HEK293 (cell line): ENCODE results near the gene MOB4.
"Not testable (repeated sequence)": the region's sequence is repeated elsewhere in the genome, so short reads cannot be mapped to it uniquely, and the experiment has no call there.

Experiments
- CTCF ChIA-PET: fragments of 350-600 bp; formaldehyde crosslinking; extraction: SDS; loops from one replicate; lab custom pipeline; 2021; ENCODE audit warnings: antibody characterized with exemption; lab: Yijun Ruan, JAX
- POLR2A ChIA-PET: fragments of 300-600 bp; formaldehyde crosslinking; extraction: SDS; loops from one replicate; lab custom pipeline; 2020; ENCODE audit warnings: antibody characterized with exemption, inconsistent platforms; lab: Yijun Ruan, JAX
- H3K27ac ChIP-seq: fragments of 200-500 bp; sonication (Bioruptor generic); 2 replicates; pipeline ENCODE4 v1.5.1; 2014; ENCODE audit warnings: low read depth, low read length, control low read depth, inconsistent platforms; ENCODE audit errors: extremely low read depth
- H3K36me3 ChIP-seq, 2 experiments: fragments of 200-500 bp in 1 of 2; sonication (Bioruptor generic) in 1 of 2; 1 replicate in 1 of 2; 2 replicates in 1 of 2; pipeline ENCODE4 v1.5.1; 2014 to 2017; ENCODE audit warnings: inconsistent platforms in 2 of 2, low read length in 2 of 2; ENCODE audit not compliant: control insufficient read depth in 2 of 2, insufficient read depth in 1 of 2
- H3K4me1 ChIP-seq: fragments of 200-500 bp; sonication (Bioruptor generic); 2 replicates; pipeline ENCODE4 v1.5.1; 2014; ENCODE audit warnings: mild to moderate bottlenecking, low read length, inconsistent platforms; ENCODE audit not compliant: control insufficient read depth, insufficient read depth
- H3K4me3 ChIP-seq: 2 replicates; pipeline ENCODE4 v1.5.1; 2011; ENCODE audit warnings: low read depth, mild to moderate bottlenecking, control low read depth, low read length, moderate library complexity
- H3K9me3 ChIP-seq: fragments of 200-500 bp; sonication (Bioruptor generic); 2 replicates; pipeline ENCODE4 v1.5.1; 2014; ENCODE audit warnings: low read depth, low read length, inconsistent platforms; ENCODE audit not compliant: control insufficient read depth, insufficient read depth
- GLIS1 ChIP-seq: fragments of 450-650 bp; formaldehyde crosslinking; IDR thresholded peaks from 2 replicates; pipeline ENCODE4 v1.5.1; 2016; ENCODE audit warnings: missing biosample characterization, missing genetic modification characterization
- HOXD13 ChIP-seq: sonication (generic); formaldehyde crosslinking; IDR thresholded peaks from 2 replicates; pipeline ENCODE4 v1.8.0; 2022; ENCODE audit warnings: missing genetic modification reagents, borderline replicate concordance
- KLF1 ChIP-seq: fragments of 450-650 bp; formaldehyde crosslinking; IDR thresholded peaks from 2 replicates; pipeline ENCODE4 v1.5.1; 2016; ENCODE audit warnings: missing biosample characterization, missing genetic modification characterization
- KLF16 ChIP-seq: fragments of 450-650 bp; formaldehyde crosslinking; IDR thresholded peaks from 2 replicates; pipeline ENCODE4 v1.5.1; 2017; ENCODE audit warnings: missing biosample characterization, missing genetic modification characterization
- MEIS1 ChIP-seq: sonication (generic); formaldehyde crosslinking; IDR thresholded peaks from 2 replicates; pipeline ENCODE4 v1.8.1; 2022; ENCODE audit warnings: missing genetic modification reagents, mild to moderate bottlenecking, borderline replicate concordance
- PRDM4 ChIP-seq: fragments of 450-650 bp; formaldehyde crosslinking; IDR thresholded peaks from 2 replicates; pipeline ENCODE4 v1.5.1; 2017; ENCODE audit warnings: missing biosample characterization, missing genetic modification characterization
- REPIN1 ChIP-seq: fragments of 450-650 bp; formaldehyde crosslinking; IDR thresholded peaks from 2 replicates; pipeline ENCODE4 v1.5.1; 2017; ENCODE audit warnings: missing biosample characterization, missing genetic modification characterization, low read depth
- REST ChIP-seq: fragments of 450-650 bp; formaldehyde crosslinking; IDR thresholded peaks from 2 replicates; pipeline ENCODE4 v1.5.1; 2016; ENCODE audit warnings: missing biosample characterization, missing genetic modification characterization
- ZBTB44 ChIP-seq: fragments of 450-650 bp; IDR thresholded peaks from 2 replicates; pipeline ENCODE4 v1.5.1; 2018; ENCODE audit warnings: missing biosample characterization, mild to moderate bottlenecking, missing genetic modification characterization
- ZNF121 ChIP-seq: fragments of 450-650 bp; formaldehyde crosslinking; IDR thresholded peaks from 2 replicates; pipeline ENCODE4 v1.5.1; 2016; ENCODE audit warnings: missing biosample characterization, missing genetic modification characterization
- ZNF138 ChIP-seq: fragments of 450-650 bp; formaldehyde crosslinking; IDR thresholded peaks from 2 replicates; pipeline ENCODE4 v1.5.1; 2016; ENCODE audit warnings: missing biosample characterization, missing genetic modification characterization, borderline replicate concordance
- ZNF148 ChIP-seq: fragments of 450-650 bp; formaldehyde crosslinking; IDR thresholded peaks from 2 replicates; pipeline ENCODE4 v1.5.0; 2017; ENCODE audit warnings: missing biosample characterization, missing genetic modification characterization, borderline replicate concordance
- ZNF16 ChIP-seq: fragments of 450-650 bp; formaldehyde crosslinking; IDR thresholded peaks from 2 replicates; pipeline ENCODE4 v1.5.1; 2016; ENCODE audit warnings: low read depth, missing biosample characterization, missing genetic modification characterization
- ZNF426 ChIP-seq: fragments of 450-650 bp; formaldehyde crosslinking; IDR thresholded peaks from 2 replicates; pipeline ENCODE4 v1.5.1; 2017; ENCODE audit warnings: missing biosample characterization, missing genetic modification characterization, mild to moderate bottlenecking, inconsistent platforms, moderate library complexity
- ZNF473 ChIP-seq: fragments of 450-650 bp; formaldehyde crosslinking; IDR thresholded peaks from 2 replicates; pipeline ENCODE4 v1.5.1; 2017; ENCODE audit warnings: missing biosample characterization, missing genetic modification characterization
- ZNF677 ChIP-seq: fragments of 450-650 bp; IDR thresholded peaks from 2 replicates; pipeline ENCODE4 v1.5.0; 2018; ENCODE audit warnings: missing biosample characterization, mild to moderate bottlenecking, missing genetic modification characterization, moderate library complexity

MOB4 gene

GRCh38 chr2:197577446-197577845, 61.6 kb downstream of the MOB4 start (continued):
- TF ChIP-seq ZNF148 (no peak), PRDM4 (tag by site-specific recombination) (no peak), REPIN1 (tag by site-specific recombination) (no peak)

- CTCF ChIA-PET, H3K27ac ChIP-seq, H3K9me3 ChIP-seq, H3K4me1 ChIP-seq, POLR2A ChIA-PET, H3K36me3 ChIP-seq, H3K4me3 ChIP-seq: not testable (repeated sequence)
Measured at GRCh38 chr2:197578294-197578693, 62.4 kb downstream of the MOB4 start.

- CTCF ChIA-PET, H3K27ac ChIP-seq, H3K4me1 ChIP-seq, H3K4me3 ChIP-seq, POLR2A ChIA-PET, H3K36me3 ChIP-seq, H3K9me3 ChIP-seq: not testable (repeated sequence)
Measured at GRCh38 chr2:197580166-197580565, 64.3 kb downstream of the MOB4 start.

GRCh38 chr2:197587255-197587654, 71.4 kb downstream of the MOB4 start:
- CTCF ChIA-PET, H3K4me3 ChIP-seq, H3K9me3 ChIP-seq, H3K4me1 ChIP-seq, H3K27ac ChIP-seq, POLR2A ChIA-PET, H3K36me3 ChIP-seq: not testable (repeated sequence)

- H3K4me3 ChIP-seq, result no peak overlapping the region
- H3K4me1 ChIP-seq, result no peaks in the 10 kb centered on the region
- H3K27ac ChIP-seq, result no peak overlapping the region
- no peaks in the 10 kb centered on the region for H3K9me3 ChIP-seq
- no peaks in the 10 kb centered on the region for H3K36me3 ChIP-seq
- ChIA-PET POLR2A (no interaction called here), CTCF (no interaction called here)
- TF ChIP-seq KLF1 (tag by site-specific recombination), result no peak
- TF ChIP-seq ZNF426 (tag by site-specific recombination), result no peak
- no peak for TF ChIP-seq ZNF16 (tag by site-specific recombination)
- no peak for TF ChIP-seq ZNF121 (tag by site-specific recombination)
- TF ChIP-seq ZNF677, result no peak
- TF ChIP-seq HOXD13 (CRISPR knock-in tag), result no peak
- no peak for TF ChIP-seq ZBTB44 (tag by site-specific recombination)
- no peak for TF ChIP-seq GLIS1 (tag by site-specific recombination)
- TF ChIP-seq REST, result no peak
- no peak for TF ChIP-seq ZNF138 (tag by site-specific recombination)
- no peak for TF ChIP-seq ZNF473 (tag by site-specific recombination)
- TF ChIP-seq MEIS1 (CRISPR knock-in tag), result no peak
- no peak for TF ChIP-seq KLF16
Measured at GRCh38 chr2:197591339-197592072, 75.6 kb downstream of the MOB4 start.
